IPS-18a (cell line): ENCODE measurements around the gene APOM.

Source experiments
- H3K27ac ChIP-seq: one replicate; pipeline ENCODE4 v1.5.1; 2013; ENCODE audit warnings: low read length
- H3K27me3 ChIP-seq: one replicate; pipeline ENCODE4 v1.6.1; 2013; ENCODE audit warnings: mild to moderate bottlenecking, low read length; ENCODE audit not compliant: control insufficient read depth, insufficient read depth
- H3K36me3 ChIP-seq: one replicate; pipeline ENCODE4 v1.6.1; 2013; ENCODE audit warnings: low read depth, low read length; ENCODE audit not compliant: control insufficient read depth
- H3K4me1 ChIP-seq: one replicate; pipeline ENCODE4 v1.6.1; 2013; ENCODE audit warnings: low read depth, low read length; ENCODE audit not compliant: control insufficient read depth
- H3K4me3 ChIP-seq: one replicate; pipeline ENCODE4 v1.5.1; 2013; ENCODE audit warnings: low read length
- H3K9ac ChIP-seq: one replicate; pipeline ENCODE4 v1.6.1; 2013; ENCODE audit warnings: mild to moderate bottlenecking, low read length, moderate library complexity
- H3K9me3 ChIP-seq: one replicate; pipeline ENCODE4 v1.6.1; 2013; ENCODE audit warnings: low read depth, low read length; ENCODE audit not compliant: control insufficient read depth

Gene APOM

DNA sequence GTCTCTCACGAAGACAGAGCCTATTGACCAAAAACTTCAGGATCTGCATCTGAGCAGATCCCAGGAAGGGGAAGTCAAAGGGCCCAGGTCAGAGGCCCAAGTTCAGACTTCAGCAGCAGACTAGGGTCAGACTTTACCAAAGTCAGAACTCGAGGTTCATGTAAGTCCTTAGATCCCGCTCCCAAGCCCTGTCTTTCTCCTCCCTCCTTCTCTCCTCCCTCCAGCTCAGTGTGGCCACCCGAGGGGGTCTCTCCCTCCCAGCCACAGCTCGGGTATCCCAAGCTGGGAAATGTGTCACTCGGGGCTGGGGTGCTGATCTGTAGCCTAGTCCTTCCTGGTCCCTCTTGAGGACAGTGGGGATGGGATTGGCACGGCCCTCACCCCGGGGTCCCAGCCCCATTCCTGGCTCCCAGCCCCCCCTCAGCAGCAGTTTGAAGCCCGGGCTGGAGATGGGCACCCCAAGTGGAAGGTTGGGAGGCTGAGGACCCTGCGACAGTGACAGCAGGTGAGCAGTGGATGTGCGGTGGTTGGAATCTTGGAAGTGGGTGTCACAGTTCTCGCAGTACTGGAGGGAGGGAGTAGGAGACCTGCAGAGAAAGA is 6.5 kb downstream of the APOM start:
- Histone ChIP-seq H3K27me3 (no peaks in the 10 kb centered on the region), H3K9me3 (no peaks in the 10 kb centered on the region), H3K36me3 (peaks cover 16% of the 10 kb centered on the region), H3K27ac (no peak overlapping the region), H3K4me3 (no peak overlapping the region), H3K4me1 (peaks cover 6% of the 10 kb centered on the region), H3K9ac (no peak overlapping the region)

DNA sequence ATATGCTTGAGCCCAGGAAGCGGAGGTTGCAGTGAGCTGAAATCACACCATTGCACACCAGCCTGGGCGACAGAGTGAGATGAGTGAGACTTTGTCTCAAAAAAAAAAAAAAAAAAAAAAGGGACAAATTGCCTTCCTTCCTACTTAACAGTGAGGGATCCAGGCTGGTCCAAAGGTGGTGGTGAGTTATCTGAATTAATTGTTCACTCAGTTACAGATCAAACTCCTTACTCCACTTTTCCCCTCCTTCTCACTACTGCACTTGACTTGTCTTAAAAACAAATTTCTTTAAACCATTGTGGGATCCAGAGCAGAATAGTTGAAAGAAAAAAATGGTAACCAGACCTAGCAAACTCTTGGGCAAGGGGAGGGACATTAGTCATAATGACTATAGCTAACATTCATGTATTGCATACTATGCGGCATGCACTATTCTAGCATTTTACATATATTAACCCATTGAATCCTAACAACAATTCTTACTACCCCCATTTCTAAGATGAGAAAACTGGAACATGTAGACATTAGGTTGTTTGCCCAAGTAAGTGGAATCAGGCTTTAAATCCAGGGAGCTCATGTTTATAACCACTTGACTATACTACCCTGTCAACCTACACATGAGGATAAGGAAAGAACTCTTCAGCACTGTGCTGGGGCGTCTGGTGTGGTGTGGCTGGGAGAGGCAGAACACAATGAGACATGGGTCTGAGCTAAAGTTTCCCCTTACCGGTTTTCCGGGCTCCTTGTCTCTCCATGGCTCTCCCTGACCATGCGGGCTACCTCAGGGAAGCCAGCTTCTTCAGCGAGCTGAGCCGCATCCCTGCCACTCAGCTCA is 7.6 kb downstream of the APOM start:
- no peak overlapping the region for H3K27ac ChIP-seq

DNA sequence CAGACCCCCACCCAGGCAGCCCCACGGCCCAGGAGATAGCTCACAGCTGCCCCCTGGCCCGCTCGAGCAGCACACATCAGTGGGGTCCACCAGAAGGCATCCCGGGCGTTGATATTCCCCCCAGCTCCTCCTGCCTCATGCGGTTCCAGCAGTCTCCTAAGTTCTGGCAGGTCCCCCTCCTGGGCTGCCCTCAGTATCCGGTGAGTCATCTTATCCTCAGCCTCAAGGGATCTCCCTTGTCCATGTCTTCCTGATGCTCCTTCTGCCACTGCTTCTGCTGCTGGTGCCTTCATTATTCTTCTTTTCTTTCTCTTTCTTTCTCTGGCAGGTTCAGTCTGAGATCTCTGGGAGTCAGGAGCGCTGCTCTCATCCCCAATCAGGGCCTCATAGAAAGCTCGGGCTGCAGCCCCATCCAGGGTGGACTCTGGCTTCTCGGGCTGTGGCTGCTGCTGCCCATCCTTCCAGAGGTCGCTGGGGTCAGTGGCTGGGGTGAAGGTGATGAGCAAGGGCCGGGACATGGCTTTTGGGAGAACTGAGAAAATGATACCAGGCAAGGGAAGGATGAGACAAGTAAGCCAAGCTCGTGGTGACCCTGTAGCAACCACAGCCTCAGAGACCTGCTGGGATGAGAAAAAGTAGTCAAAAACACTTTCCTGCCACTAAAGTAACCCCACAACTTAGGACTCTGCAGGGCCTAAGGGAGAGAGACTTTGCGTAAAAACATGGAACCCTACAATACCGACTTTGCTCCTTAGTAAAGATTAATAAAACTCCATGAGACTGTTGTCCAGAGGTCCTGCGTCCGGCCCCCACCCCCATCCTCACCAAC is 8.5 kb downstream of the APOM start:
- peak overlapping the region; percentile 92 for H3K9ac ChIP-seq
- H3K36me3 ChIP-seq, result peaks cover 36% of the 10 kb centered on the region
- no peaks in the 10 kb centered on the region for H3K27me3 ChIP-seq
- H3K4me3 ChIP-seq, result peak overlapping the region; percentile 84
- peak overlapping the region; percentile 87 for H3K27ac ChIP-seq
- H3K9me3 ChIP-seq, result no peaks in the 10 kb centered on the region
- peaks cover 6% of the 10 kb centered on the region for H3K4me1 ChIP-seq

More for the DNA sequence above, 7.6 kb downstream of the APOM start:
- Histone ChIP-seq H3K9me3 (no peaks in the 10 kb centered on the region), H3K36me3 (peaks cover 27% of the 10 kb centered on the region), H3K4me3 (peak overlapping the region; percentile 84), H3K9ac (peak overlapping the region; percentile 92), H3K27me3 (no peaks in the 10 kb centered on the region), H3K4me1 (peaks cover 6% of the 10 kb centered on the region)

DNA sequence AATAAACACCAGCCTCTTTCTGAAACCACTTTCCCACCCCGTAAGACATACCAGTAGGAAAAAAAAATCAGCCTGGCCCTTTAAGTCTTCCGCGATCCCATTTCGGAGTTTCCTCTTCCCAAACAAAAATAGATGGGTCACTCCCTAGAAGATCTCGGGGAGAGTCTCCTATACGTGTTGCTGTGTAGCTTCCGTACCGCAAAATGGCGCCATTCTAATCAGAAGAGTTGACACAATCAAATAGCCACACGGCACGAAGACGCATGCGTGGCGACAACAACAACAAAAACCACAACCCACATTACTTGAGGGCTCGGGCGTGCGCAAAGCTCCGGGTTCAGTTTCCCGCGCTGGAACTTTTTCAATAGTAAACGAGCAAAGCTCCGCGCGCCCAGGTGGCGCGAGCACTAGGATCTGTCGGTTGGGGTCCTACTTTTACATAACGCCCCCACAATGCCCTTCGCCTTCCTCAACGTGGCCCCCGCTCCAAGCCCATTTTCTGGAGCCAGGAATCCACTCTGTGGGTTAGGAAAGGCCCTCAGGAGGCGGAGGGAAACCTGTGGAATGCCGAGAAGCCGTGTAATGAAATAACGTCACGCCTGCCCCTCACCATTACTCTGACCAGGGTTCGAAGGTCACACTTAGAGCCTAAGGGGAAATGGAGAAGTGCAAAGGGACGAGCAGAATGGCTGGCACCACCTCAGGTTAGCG is 9.3 kb downstream of the APOM start, which contains the start of gene GPANK1:
GPANK1 (minus strand) TSS at position 208 of the 711 bp plus-strand sequence. CDS start 519 bp downstream, outside the sequence.
- Histone ChIP-seq H3K4me3 (peak within 1 kb of the TSS; percentile 84), H3K4me1 (peaks cover 6% of the 10 kb centered on the region), H3K27me3 (no peaks in the 10 kb centered on the region), H3K9ac (peak within 1 kb of the TSS; percentile 92), H3K9me3 (no peaks in the 10 kb centered on the region), H3K27ac (peak within 1 kb of the TSS; percentile 87), H3K36me3 (peaks cover 43% of the 10 kb centered on the region)

DNA sequence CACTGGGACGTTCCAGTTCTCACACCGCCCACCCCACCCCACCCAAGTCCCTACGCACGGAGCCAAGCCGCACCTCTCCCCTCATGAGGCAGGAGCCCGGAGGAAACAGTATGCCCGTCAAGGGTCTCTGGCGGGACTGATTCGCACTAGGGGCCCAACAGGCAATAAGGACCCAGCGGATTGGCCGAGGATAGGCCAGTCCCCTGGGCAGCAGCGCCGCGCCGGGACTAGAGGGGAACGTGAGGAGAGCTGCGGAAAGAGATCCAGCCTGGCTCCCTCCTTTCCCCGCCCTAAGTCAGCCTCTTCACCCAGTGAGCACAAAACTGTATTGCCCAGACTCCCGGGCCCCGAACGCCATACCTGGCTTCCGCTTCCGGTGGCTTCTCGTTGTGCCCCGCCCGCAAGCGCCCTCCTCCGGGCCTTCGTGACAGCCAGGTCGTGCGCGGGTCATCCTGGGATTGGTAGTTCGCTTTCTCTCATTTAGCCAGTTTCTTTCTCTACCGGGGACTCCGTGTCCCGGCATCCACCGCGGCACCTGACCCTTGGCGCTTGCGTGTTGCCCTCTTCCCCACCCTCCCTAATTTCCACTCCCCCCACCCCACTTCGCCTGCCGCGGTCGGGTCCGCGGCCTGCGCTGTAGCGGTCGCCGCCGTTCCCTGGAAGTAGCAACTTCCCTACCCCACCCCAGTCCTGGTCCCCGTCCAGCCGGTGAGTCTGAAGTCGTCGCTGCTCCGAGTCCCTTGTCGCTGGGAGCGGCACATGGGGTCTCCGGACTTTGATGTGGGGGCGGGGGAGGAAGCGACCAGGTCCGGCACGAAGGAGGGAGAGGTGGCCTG is 10.0 kb downstream of the APOM start, which contains the start of gene CSNK2B:
CSNK2B (plus strand) TSS at position 580 of the 836 bp plus-strand sequence. CDS start 752 bp downstream, outside the sequence.
- Histone ChIP-seq H3K4me1 (peaks cover 6% of the 10 kb centered on the region), H3K9ac (peak within 1 kb of the TSS; percentile 92), H3K9me3 (no peaks in the 10 kb centered on the region), H3K36me3 (peaks cover 51% of the 10 kb centered on the region), H3K27me3 (no peaks in the 10 kb centered on the region), H3K27ac (peak within 1 kb of the TSS; percentile 87), H3K4me3 (peak within 1 kb of the TSS; percentile 84)

DNA sequence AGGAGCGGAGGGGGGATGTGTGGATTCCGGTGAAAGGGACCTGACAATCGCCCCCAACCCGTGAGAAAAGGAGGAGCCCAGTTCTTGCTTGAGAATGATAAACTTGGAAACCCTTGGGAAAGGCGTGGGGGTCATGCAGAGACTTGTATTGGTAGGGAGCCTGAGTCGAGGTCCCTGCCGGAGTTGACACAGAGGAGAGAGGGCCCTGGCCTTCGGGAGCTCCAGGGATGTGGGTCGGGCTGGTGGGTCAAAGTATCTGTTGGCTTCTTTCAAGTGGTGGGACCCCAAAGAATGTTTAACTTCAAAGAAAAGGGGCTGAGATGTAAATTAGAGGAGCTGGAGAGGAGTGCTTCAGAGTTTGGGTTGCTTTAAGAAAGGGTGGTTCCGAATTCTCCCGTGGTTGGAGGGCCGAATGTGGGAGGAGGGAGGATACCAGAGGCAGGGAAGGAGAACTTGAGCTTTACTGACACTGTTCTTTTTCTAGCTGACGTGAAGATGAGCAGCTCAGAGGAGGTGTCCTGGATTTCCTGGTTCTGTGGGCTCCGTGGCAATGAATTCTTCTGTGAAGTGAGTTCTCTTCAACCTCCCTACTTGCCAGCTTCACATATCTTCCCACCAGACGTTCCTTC is 10.8 kb downstream of the APOM start:
- Histone ChIP-seq H3K4me3 (peak overlapping the region; percentile 84), H3K27me3 (no peaks in the 10 kb centered on the region), H3K27ac (peak overlapping the region; percentile 22), H3K4me1 (peaks cover 3% of the 10 kb centered on the region), H3K36me3 (peaks cover 58% of the 10 kb centered on the region), H3K9ac (peak overlapping the region; percentile 74), H3K9me3 (no peaks in the 10 kb centered on the region)

DNA sequence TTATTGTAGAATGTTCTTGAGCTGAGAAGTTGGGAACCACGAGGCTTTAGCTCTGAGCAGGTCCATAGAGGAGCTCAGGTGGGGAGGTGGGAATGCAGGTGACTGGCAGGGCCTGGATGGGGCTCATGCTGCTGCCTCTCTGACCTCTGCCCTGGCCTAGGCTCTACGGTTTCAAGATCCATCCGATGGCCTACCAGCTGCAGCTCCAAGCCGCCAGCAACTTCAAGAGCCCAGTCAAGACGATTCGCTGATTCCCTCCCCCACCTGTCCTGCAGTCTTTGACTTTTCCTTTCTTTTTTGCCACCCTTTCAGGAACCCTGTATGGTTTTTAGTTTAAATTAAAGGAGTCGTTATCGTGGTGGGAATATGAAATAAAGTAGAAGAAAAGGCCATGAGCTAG is 14.0 kb downstream of the APOM start, which contains the start of gene LY6G5B:
LY6G5B (plus strand) TSS at position 301 of the 400 bp plus-strand sequence. CDS start 975 bp downstream, outside the sequence.
- no peaks in the 10 kb centered on the region for H3K9me3 ChIP-seq
- H3K4me3 ChIP-seq, result no peak within 1 kb of the TSS
- no peaks in the 10 kb centered on the region for H3K4me1 ChIP-seq
- peaks cover 56% of the 10 kb centered on the region for H3K36me3 ChIP-seq
- H3K27me3 ChIP-seq, result no peaks in the 10 kb centered on the region
- H3K27ac ChIP-seq, result no peak within 1 kb of the TSS
- H3K9ac ChIP-seq, result no peak within 1 kb of the TSS

DNA sequence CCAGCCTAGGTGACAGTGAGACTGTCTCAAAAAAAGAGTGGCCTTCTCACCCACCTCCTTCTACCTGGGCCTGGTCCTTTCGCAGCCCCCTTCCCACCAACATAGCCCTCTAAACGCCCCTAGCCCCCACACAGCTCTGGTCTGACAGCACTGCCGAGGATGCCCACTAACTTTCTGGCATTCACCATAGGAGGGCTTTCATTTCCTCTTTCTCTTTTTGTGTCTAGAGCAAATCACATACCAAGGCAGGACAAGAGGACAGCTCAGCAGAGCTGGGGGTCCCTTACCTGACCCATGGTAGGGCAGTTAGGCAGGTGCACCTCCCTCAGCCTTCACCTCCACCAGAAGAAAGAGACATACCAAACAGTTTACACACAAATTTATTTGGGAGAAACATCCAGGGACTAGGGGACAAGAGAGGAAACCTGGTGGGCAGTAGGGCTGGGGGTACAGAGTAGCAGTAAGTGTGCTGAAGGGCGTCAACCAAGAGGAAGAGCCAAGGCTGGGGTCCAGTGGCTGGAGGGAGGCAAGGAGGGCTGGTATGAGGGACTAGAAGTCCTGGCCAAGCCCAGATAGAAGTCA is 20.7 kb downstream of the APOM start:
- Histone ChIP-seq H3K27me3 (peaks cover 14% of the 10 kb centered on the region), H3K4me3 (no peak overlapping the region), H3K4me1 (no peaks in the 10 kb centered on the region), H3K27ac (no peak overlapping the region), H3K36me3 (peaks cover 9% of the 10 kb centered on the region), H3K9me3 (no peaks in the 10 kb centered on the region), H3K9ac (no peak overlapping the region)

DNA sequence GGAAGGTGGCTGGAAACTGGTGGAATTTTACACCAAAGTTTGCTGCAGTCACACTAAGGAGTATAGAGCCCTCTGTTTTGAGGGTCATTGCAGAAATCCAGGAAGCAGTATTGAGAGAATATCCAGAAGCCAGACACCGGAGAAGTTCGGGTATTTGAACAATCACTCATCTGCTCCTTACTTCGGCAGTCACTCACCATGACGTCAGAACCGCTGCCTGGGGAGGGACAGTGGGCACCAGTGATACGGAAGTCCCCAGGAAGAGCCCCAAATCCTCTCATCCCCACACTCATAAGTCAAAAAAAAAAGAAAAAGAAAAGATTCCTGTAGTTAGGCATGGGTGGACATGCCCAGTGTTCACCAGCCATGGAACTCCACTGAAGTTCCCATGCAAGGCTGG is 21.2 kb downstream of the APOM start:
- H3K4me1 ChIP-seq, result no peaks in the 10 kb centered on the region
- H3K9me3 ChIP-seq, result no peaks in the 10 kb centered on the region
- H3K27ac ChIP-seq, result no peak overlapping the region
- H3K4me3 ChIP-seq, result no peak overlapping the region
- H3K9ac ChIP-seq, result no peak overlapping the region
- peaks cover 18% of the 10 kb centered on the region for H3K27me3 ChIP-seq
- peaks cover 4% of the 10 kb centered on the region for H3K36me3 ChIP-seq
